ENCODE results near the gene SYCE1.
A peak's percentile ranks its signal among the peaks of the same experiment; 100 is the strongest.

The SYCE1 gene

DNA sequence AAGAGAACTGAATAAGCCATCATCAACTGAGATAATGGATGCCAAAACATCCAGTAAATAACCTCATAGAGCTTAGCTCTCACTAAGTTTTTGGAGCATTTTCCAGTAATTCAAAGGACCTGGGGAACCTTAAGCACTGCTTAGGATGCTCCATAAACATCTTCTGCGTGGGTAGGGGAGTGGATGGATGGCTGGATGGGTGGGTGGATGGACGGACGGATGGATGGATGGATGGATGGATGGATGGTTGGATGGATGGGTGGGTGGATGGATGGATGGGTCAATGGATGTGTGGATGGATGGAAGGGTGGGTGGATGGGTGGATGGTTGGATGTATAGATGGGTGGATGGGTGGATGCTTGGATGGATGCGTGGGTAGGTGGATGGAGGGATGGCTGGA lies 29.2 kb downstream of the SYCE1 start:
- WGBS (ENCODE audit: insufficient coverage): 100% methylated on average over 1 of the region's 4 CpGs
- H3K4me1 ChIP-seq (ENCODE audit: control extremely low read depth in 1 of 4, control insufficient read depth in 4 of 4, insufficient read depth in 4 of 4, low read length in 3 of 4): peaks cover 0 to 3% (median 0%) of the 10 kb centered on the region in 4 experiments
- no peak for DNase-seq
- no peak overlapping the region for H3K27ac ChIP-seq (ENCODE audit: insufficient read depth in 1 of 2, low read depth in 1 of 2, low read length in 2 of 2, poor library complexity in 1 of 2, severe bottlenecking in 2 of 2)
- no peaks in the 10 kb centered on the region for H3K9me3 ChIP-seq (ENCODE audit: control extremely low read depth in 1 of 5, control insufficient read depth in 4 of 5, insufficient read depth in 2 of 5, low read depth in 1 of 5, low read length in 4 of 5)
- H3K36me3 ChIP-seq (ENCODE audit: control insufficient read depth in 4 of 4, insufficient read depth in 4 of 4, low read length in 3 of 4): no peaks in the 10 kb centered on the region
- POLR2A ChIA-PET: no interaction called here
- CTCF ChIA-PET: no interaction called here
- H3K4me3 ChIP-seq (ENCODE audit: control insufficient read depth in 1 of 7, extremely low read depth in 1 of 7, insufficient read depth in 4 of 7, low read depth in 2 of 7, low read length in 6 of 7): no peak overlapping the region
- H3K27me3 ChIP-seq (replicated peaks in 2 of 5; ENCODE audit: control insufficient read depth in 4 of 5, insufficient read depth in 5 of 5, low read length in 4 of 5): peaks cover 0 to 25% (median 6%) of the 10 kb centered on the region in 5 experiments

DNA sequence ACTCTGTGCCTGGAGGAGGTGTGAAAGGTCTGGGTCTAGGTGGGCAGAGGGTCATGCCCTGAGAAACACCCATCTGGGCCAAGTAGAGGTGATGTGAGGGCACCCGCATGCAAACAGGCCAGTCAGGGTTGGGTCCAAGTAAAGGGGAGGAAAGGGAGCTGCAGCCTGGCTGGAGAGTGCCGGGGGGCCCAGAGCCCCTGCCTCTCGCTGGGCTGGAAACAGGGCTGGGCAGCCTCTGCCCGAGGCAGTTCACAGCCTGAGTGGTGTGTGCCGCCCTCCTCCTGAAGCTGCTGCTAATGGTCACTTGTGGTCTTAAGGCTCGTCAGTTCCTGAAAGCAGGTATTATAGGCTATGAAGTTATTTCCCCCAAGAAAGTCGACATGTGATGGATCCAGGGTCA lies 31.0 kb downstream of the SYCE1 start:
- no peak for DNase-seq
- Histone ChIP-seq H3K36me3 (ENCODE audit: control insufficient read depth in 4 of 4, insufficient read depth in 4 of 4, low read length in 3 of 4) (no peaks in the 10 kb centered on the region), H3K27me3 (replicated peaks in 2 of 5; ENCODE audit: control insufficient read depth in 4 of 5, insufficient read depth in 5 of 5, low read length in 4 of 5) (peaks cover 0 to 43% (median 11%) of the 10 kb centered on the region in 5 experiments), H3K9me3 (ENCODE audit: control extremely low read depth in 1 of 5, control insufficient read depth in 4 of 5, insufficient read depth in 2 of 5, low read depth in 1 of 5, low read length in 4 of 5) (no peaks in the 10 kb centered on the region), H3K4me1 (ENCODE audit: control extremely low read depth in 1 of 4, control insufficient read depth in 4 of 4, insufficient read depth in 4 of 4, low read length in 3 of 4) (peaks cover 6 to 21% (median 17%) of the 10 kb centered on the region in 4 experiments), H3K27ac (ENCODE audit: insufficient read depth in 1 of 2, low read depth in 1 of 2, low read length in 2 of 2, poor library complexity in 1 of 2, severe bottlenecking in 2 of 2) (no peak overlapping the region), H3K4me3 (ENCODE audit: control insufficient read depth in 1 of 7, extremely low read depth in 1 of 7, insufficient read depth in 4 of 7, low read depth in 2 of 7, low read length in 6 of 7) (no peak overlapping the region)
- POLR2A ChIA-PET: no interaction called here
- 87% methylated on average over 6 of the region's 7 CpGs for WGBS (ENCODE audit: insufficient coverage)
- CTCF ChIA-PET: interaction anchor here (1.5 kb wide), 1 partner anchor 14 kb away, joined by 3 read pairs; no protein-coding TSS in a partner anchor

GRCh38 chr10:133532871-133533270 lies 32.5 kb downstream of the SYCE1 start:
- H3K4me3 ChIP-seq (ENCODE audit: control insufficient read depth in 1 of 7, extremely low read depth in 1 of 7, insufficient read depth in 4 of 7, low read depth in 2 of 7, low read length in 6 of 7): no peak overlapping the region
- DNase-seq: no peak
- POLR2A ChIA-PET: no interaction called here
- peaks cover 6 to 34% (median 32%) of the 10 kb centered on the region in 4 experiments for H3K4me1 ChIP-seq (ENCODE audit: control extremely low read depth in 1 of 4, control insufficient read depth in 4 of 4, insufficient read depth in 4 of 4, low read length in 3 of 4)
- H3K27me3 ChIP-seq (replicated peaks in 2 of 5; ENCODE audit: control insufficient read depth in 4 of 5, insufficient read depth in 5 of 5, low read length in 4 of 5): peaks cover 0 to 58% (median 16%) of the 10 kb centered on the region in 5 experiments
- WGBS (ENCODE audit: insufficient coverage): 97% methylated on average over 5 of the region's 7 CpGs
- H3K9me3 ChIP-seq (ENCODE audit: control extremely low read depth in 1 of 5, control insufficient read depth in 4 of 5, insufficient read depth in 2 of 5, low read depth in 1 of 5, low read length in 4 of 5): no peaks in the 10 kb centered on the region
- H3K27ac ChIP-seq (ENCODE audit: insufficient read depth in 1 of 2, low read depth in 1 of 2, low read length in 2 of 2, poor library complexity in 1 of 2, severe bottlenecking in 2 of 2): no peak overlapping the region
- H3K36me3 ChIP-seq (ENCODE audit: control insufficient read depth in 4 of 4, insufficient read depth in 4 of 4, low read length in 3 of 4): no peaks in the 10 kb centered on the region
- CTCF ChIA-PET: interaction anchor here (1.3 kb wide), 1 partner anchor 14 kb away, joined by 4 read pairs; no protein-coding TSS in a partner anchor

DNA sequence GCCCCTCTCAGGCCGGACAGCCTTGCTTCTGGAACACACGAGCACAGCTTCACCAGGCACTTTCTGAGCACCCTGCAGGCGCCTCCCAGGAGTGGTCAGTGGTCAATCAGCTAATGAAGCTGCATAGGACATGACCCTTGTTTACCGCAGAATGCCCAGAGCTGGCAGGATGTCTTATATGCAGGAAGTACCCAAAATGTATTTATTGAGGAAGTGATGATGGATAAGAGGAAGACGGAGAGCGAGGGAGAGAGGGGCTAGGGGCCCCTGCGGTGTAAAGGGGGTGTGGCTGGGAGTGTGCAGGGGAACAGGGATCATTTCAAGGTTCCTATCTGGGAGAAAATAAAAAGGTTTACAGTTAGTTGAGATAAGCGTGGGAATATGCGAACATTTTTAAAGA lies 34.9 kb downstream of the SYCE1 start:
- peaks cover 0 to 4% (median 0%) of the 10 kb centered on the region in 5 experiments for H3K9me3 ChIP-seq (ENCODE audit: control extremely low read depth in 1 of 5, control insufficient read depth in 4 of 5, insufficient read depth in 2 of 5, low read depth in 1 of 5, low read length in 4 of 5)
- H3K4me1 ChIP-seq (ENCODE audit: control extremely low read depth in 1 of 4, control insufficient read depth in 4 of 4, insufficient read depth in 4 of 4, low read length in 3 of 4): peaks cover 6 to 35% (median 34%) of the 10 kb centered on the region in 4 experiments
- 23% methylated on average over 9 of the region's 9 CpGs for WGBS (ENCODE audit: insufficient coverage)
- H3K36me3 ChIP-seq (ENCODE audit: control insufficient read depth in 4 of 4, insufficient read depth in 4 of 4, low read length in 3 of 4): no peaks in the 10 kb centered on the region
- ChIA-PET POLR2A (no interaction called here), CTCF (interaction anchor here (1.0 kb wide), 1 partner anchor 9 kb away, joined by 3 read pairs; no protein-coding TSS in a partner anchor)
- peak; percentile 14 to 61 (median 44) for DNase-seq
- no peak overlapping the region for H3K27ac ChIP-seq (ENCODE audit: insufficient read depth in 1 of 2, low read depth in 1 of 2, low read length in 2 of 2, poor library complexity in 1 of 2, severe bottlenecking in 2 of 2)
- peaks cover 0 to 81% (median 23%) of the 10 kb centered on the region in 5 experiments for H3K27me3 ChIP-seq (replicated peaks in 2 of 5; ENCODE audit: control insufficient read depth in 4 of 5, insufficient read depth in 5 of 5, low read length in 4 of 5)
- H3K4me3 ChIP-seq (ENCODE audit: control insufficient read depth in 1 of 7, extremely low read depth in 1 of 7, insufficient read depth in 4 of 7, low read depth in 2 of 7, low read length in 6 of 7): peak overlapping the region in 2 of 7 experiments; percentile 3 to 37

- Histone ChIP-seq H3K4me3 (ENCODE audit: control insufficient read depth in 1 of 7, extremely low read depth in 1 of 7, insufficient read depth in 4 of 7, low read depth in 2 of 7, low read length in 6 of 7) (peak overlapping the region; percentile 1 to 65 (median 25)), H3K9me3 (ENCODE audit: control extremely low read depth in 1 of 5, control insufficient read depth in 4 of 5, insufficient read depth in 2 of 5, low read depth in 1 of 5, low read length in 4 of 5) (peaks cover 0 to 7% (median 0%) of the 10 kb centered on the region in 5 experiments), H3K4me1 (ENCODE audit: control extremely low read depth in 1 of 4, control insufficient read depth in 4 of 4, insufficient read depth in 4 of 4, low read length in 3 of 4) (peaks cover 6 to 35% (median 34%) of the 10 kb centered on the region in 4 experiments), H3K36me3 (ENCODE audit: control insufficient read depth in 4 of 4, insufficient read depth in 4 of 4, low read length in 3 of 4) (no peaks in the 10 kb centered on the region), H3K27ac (ENCODE audit: insufficient read depth in 1 of 2, low read depth in 1 of 2, low read length in 2 of 2, poor library complexity in 1 of 2, severe bottlenecking in 2 of 2) (no peak overlapping the region), H3K27me3 (replicated peaks in 2 of 5; ENCODE audit: control insufficient read depth in 4 of 5, insufficient read depth in 5 of 5, low read length in 4 of 5) (peaks cover 0 to 89% (median 24%) of the 10 kb centered on the region in 5 experiments)
- DNase-seq: peak in 2 of 3 donors; percentile 16 to 34
- CTCF ChIA-PET: interaction anchor here (0.7 to 1.2 kb wide), 2 partner anchors 28 to 69 kb away, joined by 3 read pairs; no protein-coding TSS in a partner anchor
- 0% methylated on average over 24 of the region's 26 CpGs for WGBS (ENCODE audit: insufficient coverage)
- POLR2A ChIA-PET: no interaction called here
Measured at GRCh38 chr10:133529576-133529946, 35.8 kb downstream of the SYCE1 start.

GRCh38 chr10:133528845-133529575 lies 36.4 kb downstream of the SYCE1 start:
- WGBS (ENCODE audit: insufficient coverage): under 1% methylated on average over 31 of the region's 37 CpGs
- Histone ChIP-seq H3K27me3 (replicated peaks in 2 of 5; ENCODE audit: control insufficient read depth in 4 of 5, insufficient read depth in 5 of 5, low read length in 4 of 5) (peaks cover 0 to 86% (median 24%) of the 10 kb centered on the region in 5 experiments), H3K9me3 (ENCODE audit: control extremely low read depth in 1 of 5, control insufficient read depth in 4 of 5, insufficient read depth in 2 of 5, low read depth in 1 of 5, low read length in 4 of 5) (peaks cover 0 to 12% (median 1%) of the 10 kb centered on the region in 5 experiments), H3K27ac (ENCODE audit: insufficient read depth in 1 of 2, low read depth in 1 of 2, low read length in 2 of 2, poor library complexity in 1 of 2, severe bottlenecking in 2 of 2) (no peak overlapping the region), H3K36me3 (ENCODE audit: control insufficient read depth in 4 of 4, insufficient read depth in 4 of 4, low read length in 3 of 4) (no peaks in the 10 kb centered on the region), H3K4me3 (ENCODE audit: control insufficient read depth in 1 of 7, extremely low read depth in 1 of 7, insufficient read depth in 4 of 7, low read depth in 2 of 7, low read length in 6 of 7) (peak overlapping the region in 6 of 7 experiments; percentile 8 to 65 (median 30)), H3K4me1 (ENCODE audit: control extremely low read depth in 1 of 4, control insufficient read depth in 4 of 4, insufficient read depth in 4 of 4, low read length in 3 of 4) (peaks cover 6 to 35% (median 34%) of the 10 kb centered on the region in 4 experiments)
- ChIA-PET CTCF (interaction anchor here (0.6 to 1.2 kb wide), 3 partner anchors 29 to 1728 kb away, joined by 3 to 4 read pairs (median 3); no protein-coding TSS in a partner anchor), POLR2A (no interaction called here)
- DNase-seq: peak; percentile 21 to 68 (median 59)

Measured in common myeloid progenitor, CD34-positive (primary cell).